Fibroblast of skin of back (primary cell): Measurements from ENCODE around the gene DCHS2.
A peak's percentile ranks its signal among the peaks of the same experiment; 100 is the strongest.

Source experiments
- DNase-seq: peaks from one replicate; pipeline ENCODE4 v3.0.0-alpha.2; 2013

DCHS2 gene

DNA sequence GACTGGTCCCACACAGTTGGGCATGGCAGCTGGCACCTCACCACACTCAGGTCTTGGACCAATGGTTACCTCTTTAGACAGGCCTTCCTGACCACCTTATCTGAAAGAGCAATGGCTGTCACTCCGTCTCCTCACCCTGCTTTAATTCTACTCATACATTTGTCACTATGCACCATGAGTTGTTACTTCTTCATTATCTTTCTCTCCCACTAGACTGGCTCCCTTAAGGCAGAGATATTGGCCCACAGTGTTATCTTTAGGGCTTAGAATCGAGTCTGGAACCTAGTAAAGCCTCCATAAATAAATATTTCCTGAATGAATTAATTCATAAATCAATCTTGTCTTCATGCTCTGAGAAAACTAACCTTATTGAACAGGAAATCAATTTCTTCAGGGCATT is 46.6 kb downstream of the DCHS2 start:
- no peak for DNase-seq

GRCh38 chr4:154441982-154442381 is 49.6 kb downstream of the DCHS2 start:
- DNase-seq = no peak

DNA sequence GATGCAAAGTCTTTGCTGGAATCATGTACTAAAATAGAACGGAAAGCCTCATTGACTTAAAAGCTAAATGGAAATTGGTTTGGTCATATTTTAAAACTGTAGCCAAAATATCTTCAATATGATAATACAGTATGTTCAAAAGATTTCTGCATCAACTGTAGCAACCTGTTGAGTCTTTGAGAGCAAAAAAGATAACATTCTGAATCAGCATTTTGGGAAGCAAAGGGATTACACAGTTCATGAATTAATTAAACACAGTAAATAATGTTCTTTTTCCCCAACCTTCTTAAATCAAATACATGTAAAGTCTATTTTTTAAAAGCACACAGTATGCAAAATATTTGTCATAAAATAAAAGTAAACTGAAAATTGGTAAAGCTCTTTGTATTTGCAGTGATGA is 50.5 kb downstream of the DCHS2 start:
- no peak for DNase-seq

DNA sequence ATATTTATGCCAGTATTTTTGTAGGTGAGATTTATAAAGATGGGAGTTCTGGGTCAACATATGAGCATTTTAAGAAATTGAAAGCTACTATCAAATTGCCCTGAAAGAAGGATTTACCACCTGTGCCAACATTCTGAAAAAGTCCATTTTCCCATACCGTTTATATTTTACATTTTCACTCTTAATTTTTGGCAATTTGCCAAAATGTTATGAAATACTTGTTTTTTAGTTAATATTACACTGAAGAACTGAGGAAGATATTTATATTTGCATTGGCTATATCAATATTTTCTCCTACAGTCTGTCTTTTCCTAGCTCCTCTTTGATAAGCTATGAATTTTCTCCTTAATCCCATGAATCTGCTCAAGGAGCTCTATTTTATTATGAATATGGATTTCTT is 52.4 kb downstream of the DCHS2 start:
- no peak for DNase-seq

GRCh38 chr4:154435895-154436294 is 55.7 kb downstream of the DCHS2 start:
- no peak for DNase-seq

DNA sequence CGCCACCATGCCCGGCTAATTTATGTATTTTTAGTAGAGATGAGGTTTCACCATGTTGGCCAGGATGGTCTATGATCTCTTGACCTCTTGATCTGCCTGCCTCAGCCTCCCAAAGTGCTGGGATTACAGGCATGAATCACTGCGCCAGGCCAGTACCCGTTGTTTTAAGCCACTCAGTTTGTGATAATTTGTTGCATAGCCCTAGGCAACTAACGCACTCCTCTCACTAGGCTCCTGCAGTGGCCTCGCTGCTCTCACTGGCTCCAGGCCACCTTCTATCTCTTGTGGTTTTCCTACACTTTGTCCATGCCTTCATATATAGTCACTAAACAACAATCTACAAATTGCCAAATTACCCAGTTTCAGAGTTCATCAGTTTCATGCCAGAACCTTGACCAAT is 58.1 kb downstream of the DCHS2 start:
- no peak for DNase-seq

- no peak for DNase-seq
These were observed 62.4 kb downstream of the DCHS2 start for GRCh38 chr4:154429176-154429575.

DNA sequence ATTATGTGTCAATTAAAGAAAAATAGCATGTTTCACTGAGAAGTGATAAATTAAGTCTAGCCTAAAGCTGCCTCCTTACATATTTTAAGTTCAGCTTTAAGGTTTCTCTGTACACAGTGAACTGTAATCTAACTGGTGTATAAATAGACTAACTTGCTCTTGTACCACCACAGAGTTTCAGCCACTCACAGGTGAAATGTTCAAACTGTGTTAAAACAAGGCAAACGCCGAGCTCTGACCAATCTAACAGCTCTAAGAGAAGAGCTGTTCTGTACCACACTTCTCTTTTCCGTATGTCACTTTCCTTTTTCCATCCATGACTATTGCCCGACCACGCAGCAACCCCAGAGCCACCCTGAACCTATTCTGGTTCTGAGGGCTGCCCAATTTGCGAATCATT is 64.5 kb downstream of the DCHS2 start:
- DNase-seq = no peak

DNA sequence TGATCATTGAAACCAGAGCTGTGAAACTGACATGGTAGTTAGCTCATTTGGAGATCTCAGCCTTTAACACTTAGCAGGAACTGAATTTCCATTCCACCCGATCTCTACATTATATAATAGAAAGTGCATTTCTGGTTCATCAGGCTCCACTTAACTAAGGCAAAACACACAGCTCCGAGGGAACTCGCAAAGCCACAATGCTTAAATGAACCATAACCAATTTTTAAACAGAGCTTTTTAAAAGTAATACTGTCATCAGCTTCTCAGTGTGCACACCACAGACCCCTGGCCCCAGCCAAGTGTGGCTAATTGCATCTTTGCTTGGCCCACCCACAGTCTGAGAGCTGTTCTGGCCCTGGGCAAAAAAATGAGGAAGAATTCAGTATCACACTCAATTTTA is 66.1 kb downstream of the DCHS2 start:
- DNase-seq = no peak

GRCh38 chr4:154424810-154425484 is 66.7 kb downstream of the DCHS2 start:
- no peak for DNase-seq

DNA sequence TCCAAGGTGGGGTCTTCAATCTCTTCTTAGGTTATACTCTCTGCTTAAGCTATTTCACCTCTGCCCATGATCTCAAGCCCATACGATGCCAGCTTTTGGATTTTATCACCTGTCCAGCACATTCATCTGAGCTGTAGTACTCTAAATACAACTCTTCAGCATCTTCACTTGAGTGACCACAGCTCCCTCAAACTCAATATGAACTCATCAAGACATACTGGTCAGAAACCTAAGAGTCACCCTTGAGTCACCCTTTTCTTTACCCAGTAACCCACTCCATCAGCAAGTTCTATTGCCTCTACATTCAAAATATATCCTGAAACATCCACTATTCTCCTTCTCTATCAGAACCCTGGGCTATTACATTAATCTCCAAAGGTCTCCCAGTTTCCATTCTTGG is 69.4 kb downstream of the DCHS2 start:
- DNase-seq = no peak

DNA sequence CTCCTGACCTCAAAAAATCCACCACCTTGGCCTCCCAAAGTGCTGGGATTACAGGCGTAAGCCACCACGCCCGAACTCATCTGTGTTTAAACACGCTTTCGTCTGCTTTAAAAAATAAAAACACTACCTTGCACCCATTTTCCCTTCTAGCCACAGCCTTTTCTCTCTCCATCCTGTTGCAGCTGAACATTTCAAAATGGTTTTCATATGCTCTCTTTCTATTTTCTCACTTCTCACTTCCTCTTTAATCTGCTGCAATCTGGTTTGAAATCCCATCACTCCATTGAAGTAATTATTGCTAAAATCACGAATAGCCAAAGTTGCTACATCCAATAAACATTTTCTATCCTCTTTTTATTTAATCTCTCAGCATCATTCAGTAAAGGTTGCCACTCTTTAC is 70.0 kb downstream of the DCHS2 start:
- no peak for DNase-seq

DNA sequence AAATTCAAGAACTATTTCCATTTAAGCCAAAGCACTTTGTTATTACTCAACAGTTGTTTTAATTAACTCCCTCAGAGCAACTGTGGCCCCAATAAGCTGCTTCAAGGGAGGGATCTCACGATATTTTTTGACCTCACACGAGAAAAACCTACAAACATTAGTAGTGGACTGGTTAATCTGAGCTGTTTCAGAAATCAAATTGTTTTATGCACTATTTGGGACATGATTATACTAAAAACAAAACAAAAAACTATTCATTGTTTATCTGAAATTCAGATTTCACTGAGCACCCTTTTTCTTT is 74.3 kb downstream of the DCHS2 start:
- no peak for DNase-seq

DNA sequence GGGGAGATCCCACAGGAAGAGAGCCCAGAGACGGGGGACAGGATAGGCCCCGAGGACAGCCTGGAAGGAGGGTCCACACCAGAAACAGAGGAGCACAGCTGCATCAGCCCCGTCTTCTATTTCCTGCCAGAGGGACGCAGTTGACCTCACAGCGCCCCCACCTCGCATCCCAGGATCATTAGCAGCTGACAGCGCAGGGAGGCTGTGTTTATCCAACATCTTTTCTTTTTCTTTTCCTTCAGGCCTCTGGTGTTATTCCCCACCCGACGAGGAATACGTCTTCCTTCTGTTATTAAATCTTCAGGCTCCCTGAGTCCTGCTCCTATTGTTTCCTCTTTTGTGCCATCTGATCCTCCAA is 75.4 kb downstream of the DCHS2 start:
- peak; percentile 4 for DNase-seq

DNA sequence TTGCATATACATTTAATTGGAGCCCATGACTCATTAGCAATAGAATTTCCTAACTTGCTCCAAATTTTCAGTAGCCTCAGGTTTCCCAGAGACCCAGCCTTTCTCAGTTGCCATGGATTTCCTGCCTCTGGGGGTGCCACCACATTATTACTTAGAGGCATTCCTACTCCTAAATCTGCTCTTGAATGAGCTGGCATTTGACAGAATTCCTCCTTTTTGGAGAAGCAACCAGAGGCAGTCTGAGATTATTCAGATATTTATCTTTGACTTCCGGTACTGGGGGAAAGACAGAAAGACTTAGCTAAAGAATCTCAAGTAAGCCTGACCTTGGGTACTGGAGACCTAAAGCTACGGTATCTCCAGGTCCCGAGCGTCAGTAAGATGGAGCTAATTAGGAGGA is 76.3 kb downstream of the DCHS2 start:
- DNase-seq = peak; percentile 1

DNA sequence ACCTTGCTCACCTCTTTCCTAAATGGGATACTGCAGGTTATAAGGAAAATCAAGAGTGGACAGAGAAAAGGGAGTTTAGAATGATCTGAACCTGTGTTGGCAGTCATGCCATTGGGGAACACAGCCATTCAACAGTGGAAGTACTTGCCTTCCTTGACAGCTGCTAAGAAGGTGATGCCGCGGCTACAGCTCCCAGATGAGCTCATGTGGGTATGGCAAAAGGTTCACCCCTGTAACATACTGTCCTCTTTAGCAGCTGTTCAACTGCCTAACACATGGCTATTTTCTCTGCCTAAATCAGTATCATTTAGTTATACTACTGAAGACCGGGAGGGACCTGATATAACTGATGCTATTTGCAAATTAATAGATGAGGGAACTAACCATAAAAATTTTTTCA is 76.8 kb downstream of the DCHS2 start:
- DNase-seq = no peak

GRCh38 chr4:154414371-154414770 is 77.2 kb downstream of the DCHS2 start:
- no peak for DNase-seq

DNA sequence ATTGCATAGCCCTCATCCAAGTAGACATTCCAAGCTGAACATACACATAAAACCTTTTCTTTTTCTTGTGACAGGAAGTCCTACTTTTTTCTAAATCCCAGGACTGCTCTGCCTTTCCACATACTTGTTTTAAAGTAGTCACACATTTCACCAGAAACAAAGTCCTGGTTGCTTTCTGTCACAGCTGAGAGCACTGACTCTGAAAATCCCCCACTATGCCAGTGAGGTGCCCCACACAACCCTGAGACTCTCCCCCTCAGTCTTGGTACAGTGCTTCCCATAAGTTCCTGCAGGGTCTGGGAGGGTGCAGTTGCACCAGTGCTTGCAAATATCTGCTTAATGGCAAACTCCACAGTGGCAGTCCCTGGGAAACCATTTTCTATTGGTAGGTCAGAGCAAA is 84.2 kb downstream of the DCHS2 start:
- DNase-seq = no peak

DNA sequence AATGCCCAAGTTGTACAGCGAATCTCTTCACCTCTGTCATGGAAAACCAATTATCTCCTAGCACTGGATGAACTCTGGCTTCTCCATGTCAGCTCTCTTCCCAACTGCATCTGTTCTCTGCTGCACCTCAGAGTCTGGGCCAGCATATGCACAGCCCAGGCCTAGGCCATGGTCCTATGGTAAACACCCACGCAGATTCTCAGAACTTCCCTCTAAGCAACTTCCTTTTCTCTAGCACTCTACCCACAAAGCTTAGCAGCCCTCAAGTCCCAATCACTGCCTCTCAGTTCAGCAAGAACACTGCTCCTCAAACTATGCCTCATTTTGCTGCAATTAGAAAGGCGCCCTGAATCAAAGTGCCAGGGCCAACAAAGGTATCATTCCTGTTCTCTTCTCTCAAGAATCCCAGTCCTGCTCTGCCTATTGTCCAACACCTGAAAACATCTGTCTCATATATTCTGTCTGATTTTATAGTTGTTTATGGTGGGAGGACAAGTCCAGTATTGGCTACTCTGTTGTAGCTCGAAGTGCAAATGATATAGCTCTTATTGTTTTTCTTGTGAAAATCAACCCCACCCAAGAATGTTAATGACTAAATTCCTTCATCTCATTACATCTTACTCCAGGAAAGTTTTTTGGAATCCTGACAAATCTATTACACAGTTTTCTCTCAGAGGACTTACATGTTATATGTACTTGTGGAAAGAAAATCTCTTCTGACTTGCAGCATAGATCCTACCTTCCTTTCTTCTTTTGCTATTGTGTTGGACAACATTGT is 85.4 kb downstream of the DCHS2 start:
- no peak for DNase-seq

DNA sequence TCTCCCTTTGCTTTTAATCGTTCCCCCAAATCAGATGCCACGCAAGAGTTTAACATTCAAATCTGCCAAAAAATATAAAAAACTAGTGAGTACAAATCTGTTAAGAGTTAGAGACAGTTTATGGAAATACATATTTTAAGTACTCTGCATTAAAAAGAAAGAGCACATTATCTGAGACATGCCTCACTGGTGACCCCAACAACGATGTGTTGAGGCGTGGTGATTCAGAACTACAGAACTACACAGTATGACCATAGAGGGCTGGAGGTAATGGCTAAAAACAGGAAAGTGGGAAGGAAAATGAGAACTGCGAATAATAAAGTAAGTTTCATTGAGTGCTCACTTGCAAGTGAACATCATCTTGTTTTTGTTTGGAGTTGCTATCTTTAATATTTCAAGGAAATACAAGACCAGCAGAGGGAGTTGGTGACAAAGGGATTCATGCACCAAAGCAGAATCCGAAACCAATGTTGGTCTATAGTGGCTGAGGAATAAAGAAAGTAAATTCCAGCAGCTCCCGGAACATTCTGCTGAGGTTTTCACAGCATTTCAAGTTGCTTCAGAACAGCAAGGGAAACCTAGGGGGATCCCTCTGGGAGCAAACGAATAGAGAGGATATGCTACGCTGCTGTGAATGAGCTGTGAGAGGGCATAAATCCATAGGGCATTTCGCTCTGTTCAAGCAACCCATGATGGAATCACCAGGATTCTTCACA is 92.2 kb downstream of the DCHS2 start:
- DNase-seq = peak; percentile 30

GRCh38 chr4:154390324-154390723 is 101.3 kb downstream of the DCHS2 start:
- no peak for DNase-seq

DNA sequence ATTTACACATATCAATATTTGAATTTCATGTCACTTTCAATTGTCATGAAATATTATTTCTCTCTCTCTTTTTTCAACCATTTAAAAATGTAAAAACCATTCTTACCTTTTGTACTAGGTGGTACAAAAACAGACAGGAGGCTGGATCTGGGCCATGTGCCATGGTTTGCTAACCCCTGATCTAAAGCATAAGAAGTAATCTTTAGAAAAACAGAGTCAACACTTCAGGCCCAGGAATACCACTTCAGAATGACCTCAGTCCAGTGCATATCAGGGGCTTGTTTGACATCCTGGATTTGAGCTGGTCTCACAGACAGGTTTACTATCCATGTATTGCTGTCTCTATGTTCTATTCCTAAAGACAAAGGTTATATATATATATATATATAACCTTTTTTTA is 102.5 kb downstream of the DCHS2 start:
- DNase-seq = no peak

GRCh38 chr4:154384012-154384411 is 107.6 kb downstream of the DCHS2 start:
- no peak for DNase-seq

- no peak for DNase-seq
These were observed 115.1 kb downstream of the DCHS2 start for GRCh38 chr4:154376486-154376885.
